Gastrocnemius medialis (tissue), 4 donors: ENCODE results near the gene WWP2. TPM values are rescaled to one million over a fixed set of nuclear protein-coding genes. Genes with fewer than 3 reads are reported as not detected.

Experiments
- ATAC-seq, 2 donors: fragments of 150-250 bp; one replicate each; pipeline ENCODE4 v1.9.1; 2016
- DNase-seq, 2 donors: peaks; one replicate each; pipeline ENCODE4 v3.0.0-alpha.2; 2019
- H3K27ac ChIP-seq, 4 donors: fragments of 200-600 bp; sonication (generic); 1 replicate in 1 of 4; 2 replicates in 3 of 4; pipeline ENCODE4 v1.5.1; 2016 to 2018; ENCODE audit warnings: mild to moderate bottlenecking in 2 of 4, moderate library complexity in 1 of 4
- H3K27me3 ChIP-seq, 3 donors: fragments of 200-600 bp; sonication (generic) in 2 of 3; 1 replicate in 1 of 3; 2 replicates in 2 of 3; pipeline versions ENCODE4 v1.5.1 to v1.6.0; 2016 to 2019; ENCODE audit warnings: mild to moderate bottlenecking in 1 of 3, moderate library complexity in 1 of 3
- H3K36me3 ChIP-seq, 2 donors: fragments of 200-600 bp; sonication (generic) in 1 of 2; one replicate each; pipeline ENCODE4 v1.5.1; 2017 to 2018
- H3K4me1 ChIP-seq, 2 donors: fragments of 200-600 bp; sonication (generic) in 1 of 2; one replicate each; pipeline ENCODE4 v1.5.1; 2016 to 2017; ENCODE audit warnings: mild to moderate bottlenecking in 2 of 2
- H3K4me3 ChIP-seq, 4 donors: fragments of 200-600 bp; sonication (generic) in 3 of 4; 1 replicate in 1 of 4; 2 replicates in 3 of 4; pipeline ENCODE4 v1.5.1; 2016 to 2019; ENCODE audit warnings: mild to moderate bottlenecking in 2 of 4
- H3K9me3 ChIP-seq, 3 donors: fragments of 200-600 bp; sonication (generic) in 2 of 3; 1 replicate in 1 of 3; 2 replicates in 2 of 3; pipeline ENCODE4 v1.5.1; 2016 to 2019
- CTCF ChIP-seq, 5 experiments: fragments of 450-650 bp in 3 of 5; fragments of 200-600 bp in 2 of 5; sonication (generic) in 2 of 5; IDR thresholded peaks in 4 of 5; conservative IDR thresholded peaks in 1 of 5; 1 replicate in 4 of 5; 2 replicates in 1 of 5; pipeline ENCODE4 v1.5.1; 2016 to 2019; ENCODE audit warnings: antibody characterized with exemption in 5 of 5, mild to moderate bottlenecking in 3 of 5, moderate library complexity in 3 of 5
- POLR2A ChIP-seq, 2 donors: fragments of 450-650 bp; IDR thresholded peaks; one replicate each; pipeline ENCODE4 v1.6.1; 2017; ENCODE audit warnings: antibody characterized with exemption in 2 of 2, mild to moderate bottlenecking in 2 of 2, moderate library complexity in 2 of 2
- in situ Hi-C, 4 donors: fragments of 200-750 bp; cut with MboI; loops; one replicate each; pipeline versions ENCODE4 v1.15.0 to v1.8.0; 2017; ENCODE audit warnings: low sequenced_read_pairs in 4 of 4
- intact Hi-C: fragments of 100-400 bp; cut with DNase I; formaldehyde crosslinking; loops from one replicate; pipeline ENCODE4 v1.15.1; 2023; ENCODE audit warnings: low total_unique reads
- total RNA-seq, 4 donors: library from RNA; depleted of rRNA; stranded (reverse); fragments of >200 nt; gene quantifications; one replicate each; pipeline versions ENCODE4 v1.1.0 to v1.2.3, GENCODE V29; 2016

WWP2 gene
- total RNA-seq, 4 donors from 2014 or later, result 29.4 to 35.6 (median 31.8) TPM

GRCh38 chr16:69720822-69721430, 41.2 kb upstream of the WWP2 start:
- no peak overlapping the region for H3K27ac ChIP-seq
- H3K4me1 ChIP-seq, result peaks cover 0 to 14% of the 10 kb centered on the region in 2 donors
- ATAC-seq (no peak), DNase-seq (no peak)
- intact Hi-C loops (no loop called here), in situ Hi-C loops (no loop called here)
- no peaks in the 10 kb centered on the region for H3K27me3 ChIP-seq
- no peaks in the 10 kb centered on the region for H3K9me3 ChIP-seq
- TF ChIP-seq POLR2A (IDR thresholded peaks at IDR 0.05) (no peak), CTCF (IDR thresholded peaks at IDR 0.05 in 4 of 5, conservative IDR thresholded peaks at IDR 0.05 in 1 of 5) (no peak)
- peaks cover 0 to 31% of the 10 kb centered on the region in 2 donors for H3K36me3 ChIP-seq
- H3K4me3 ChIP-seq, result no peak overlapping the region

- H3K36me3 ChIP-seq, result peaks cover 0 to 25% of the 10 kb centered on the region in 2 donors
- DNase-seq (no peak), ATAC-seq (no peak)
- TF ChIP-seq CTCF (IDR thresholded peaks at IDR 0.05 in 4 of 5, conservative IDR thresholded peaks at IDR 0.05 in 1 of 5), result no peak
- no peak for TF ChIP-seq POLR2A (IDR thresholded peaks at IDR 0.05)
- intact Hi-C loops, result no loop called here
- H3K27ac ChIP-seq, result no peak overlapping the region
- no peak overlapping the region for H3K4me3 ChIP-seq
- no peaks in the 10 kb centered on the region for H3K27me3 ChIP-seq
- in situ Hi-C loops, result no loop called here
- peaks cover under 1 to 18% of the 10 kb centered on the region in 2 donors for H3K4me1 ChIP-seq
- H3K9me3 ChIP-seq, result no peaks in the 10 kb centered on the region
Observed at GRCh38 chr16:69721441-69721957, 40.6 kb upstream of the WWP2 start.

- Histone ChIP-seq H3K27ac (peak overlapping the region; percentile 66 to 80 (median 76)), H3K4me3 (peak overlapping the region in 1 of 4 donors; percentile 57), H3K27me3 (no peaks in the 10 kb centered on the region), H3K4me1 (peaks cover 19 to 27% of the 10 kb centered on the region in 2 donors), H3K36me3 (no peaks in the 10 kb centered on the region), H3K9me3 (no peaks in the 10 kb centered on the region)
- ATAC-seq (no peak), DNase-seq (no peak)
- in situ Hi-C loops (no loop called here), intact Hi-C loops (no loop called here)
- TF ChIP-seq CTCF (IDR thresholded peaks at IDR 0.05 in 4 of 5, conservative IDR thresholded peaks at IDR 0.05 in 1 of 5), result no peak
- no peak for TF ChIP-seq POLR2A (IDR thresholded peaks at IDR 0.05)
Observed at GRCh38 chr16:69724414-69724873, 37.7 kb upstream of the WWP2 start.

- Histone ChIP-seq H3K9me3 (no peaks in the 10 kb centered on the region), H3K27me3 (no peaks in the 10 kb centered on the region), H3K36me3 (no peaks in the 10 kb centered on the region), H3K27ac (peak overlapping the region; percentile 66 to 80 (median 76)), H3K4me3 (peak overlapping the region in 2 of 4 donors; percentile 17 to 57), H3K4me1 (peaks cover 19 to 27% of the 10 kb centered on the region in 2 donors)
- ATAC-seq, result peak in 1 of 2 donors; percentile 6
- TF ChIP-seq CTCF (IDR thresholded peaks at IDR 0.05 in 4 of 5, conservative IDR thresholded peaks at IDR 0.05 in 1 of 5) (no peak), POLR2A (IDR thresholded peaks at IDR 0.05) (no peak)
- peak in 1 of 2 donors; percentile 29 for DNase-seq
- intact Hi-C loops (no loop called here), in situ Hi-C loops (no loop called here)
Observed at GRCh38 chr16:69724981-69725479, 37.1 kb upstream of the WWP2 start.
